IPS-15b (cell line): ENCODE data around the gene MOB3B.
"Not testable (repeated sequence)": the region's sequence is repeated elsewhere in the genome, so short reads cannot be mapped to it uniquely, and the experiment has no call there.

ENCODE experiments used
- H3K27me3 ChIP-seq: one replicate; pipeline ENCODE4 v1.6.1; 2013; ENCODE audit warnings: low read length; ENCODE audit not compliant: control insufficient read depth, insufficient read depth
- H3K36me3 ChIP-seq: one replicate; pipeline ENCODE4 v1.6.1; 2013; ENCODE audit warnings: low read length; ENCODE audit not compliant: control insufficient read depth, insufficient read depth
- H3K4me1 ChIP-seq: one replicate; pipeline ENCODE4 v1.6.1; 2013; ENCODE audit warnings: mild to moderate bottlenecking, low read length; ENCODE audit not compliant: control insufficient read depth, insufficient read depth
- H3K4me3 ChIP-seq: one replicate; pipeline ENCODE4 v1.5.1; 2013; ENCODE audit warnings: low read depth, low read length
- H3K9ac ChIP-seq: one replicate; pipeline ENCODE4 v1.6.1; 2013; ENCODE audit warnings: low read depth, mild to moderate bottlenecking, low read length
- H3K9me3 ChIP-seq: one replicate; pipeline ENCODE4 v1.6.1; 2013; ENCODE audit warnings: mild to moderate bottlenecking, low read length; ENCODE audit not compliant: control insufficient read depth, insufficient read depth

Gene MOB3B

DNA sequence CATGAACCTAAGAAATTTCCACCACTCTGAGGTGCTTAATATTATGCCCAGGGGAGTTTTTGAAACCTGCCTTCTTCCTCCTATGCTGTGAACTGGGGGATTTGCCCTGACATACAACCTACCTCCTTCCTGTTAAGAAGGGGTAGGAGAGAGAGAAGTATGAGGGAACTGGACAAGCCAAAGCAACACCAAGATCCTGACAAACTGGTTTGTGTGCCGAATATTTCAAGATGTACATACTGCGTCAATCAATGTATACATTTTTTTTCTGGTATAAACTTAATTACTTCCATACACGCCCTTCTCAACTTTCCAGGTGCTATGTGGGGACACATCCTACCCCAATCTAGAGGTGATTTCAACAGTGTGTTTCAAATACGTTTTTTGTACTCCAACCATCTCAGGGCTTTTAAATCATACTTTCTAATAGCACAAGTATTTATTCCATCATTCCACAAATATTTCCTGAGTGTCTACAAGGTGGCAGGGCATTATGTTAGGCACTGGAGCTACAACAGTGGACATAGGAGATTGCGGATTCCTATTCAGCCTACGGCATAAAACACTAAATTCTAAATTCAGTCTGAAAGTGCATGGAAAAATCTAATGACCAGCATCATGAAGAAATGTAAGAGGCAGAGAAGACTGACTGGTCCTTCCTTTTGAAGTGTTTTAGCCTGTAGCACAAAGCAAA lies 75.6 kb downstream of the MOB3B start:
- Histone ChIP-seq H3K27me3 (no peaks in the 10 kb centered on the region), H3K9ac (no peak overlapping the region), H3K36me3 (no peaks in the 10 kb centered on the region), H3K4me3 (no peak overlapping the region), H3K9me3 (no peaks in the 10 kb centered on the region), H3K4me1 (peaks cover 29% of the 10 kb centered on the region)

DNA sequence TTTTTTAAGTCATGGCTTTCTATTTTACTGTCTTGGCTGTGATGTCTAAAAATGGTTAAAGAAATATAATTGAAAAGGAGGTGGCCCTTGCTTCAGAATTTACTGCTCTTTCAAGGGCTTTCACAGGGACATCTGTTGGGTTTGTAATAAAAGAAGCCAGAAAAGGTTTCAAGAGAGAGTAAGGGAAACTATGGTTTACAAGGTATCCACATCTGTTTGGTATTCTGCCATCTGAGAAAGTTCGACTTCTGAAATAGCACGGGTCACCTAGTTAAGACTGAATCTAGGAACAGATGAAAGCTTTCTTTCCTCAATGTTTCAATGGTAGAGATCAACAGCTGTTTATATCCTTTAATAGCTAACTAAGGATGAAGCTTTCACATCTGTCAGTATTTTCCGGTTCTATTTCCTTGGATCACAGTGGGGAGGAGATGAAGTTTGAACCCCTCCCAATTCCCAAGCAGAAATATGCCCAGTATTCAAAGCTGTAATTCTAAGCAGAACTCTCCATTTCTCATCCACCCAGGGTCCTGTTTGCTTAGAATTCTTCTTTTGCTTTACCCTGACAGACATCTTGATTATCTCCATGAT lies 78.3 kb downstream of the MOB3B start:
- Histone ChIP-seq H3K9me3 (no peaks in the 10 kb centered on the region), H3K9ac (no peak overlapping the region), H3K36me3 (no peaks in the 10 kb centered on the region), H3K4me1 (peaks cover 16% of the 10 kb centered on the region), H3K4me3 (no peak overlapping the region), H3K27me3 (no peaks in the 10 kb centered on the region)

DNA sequence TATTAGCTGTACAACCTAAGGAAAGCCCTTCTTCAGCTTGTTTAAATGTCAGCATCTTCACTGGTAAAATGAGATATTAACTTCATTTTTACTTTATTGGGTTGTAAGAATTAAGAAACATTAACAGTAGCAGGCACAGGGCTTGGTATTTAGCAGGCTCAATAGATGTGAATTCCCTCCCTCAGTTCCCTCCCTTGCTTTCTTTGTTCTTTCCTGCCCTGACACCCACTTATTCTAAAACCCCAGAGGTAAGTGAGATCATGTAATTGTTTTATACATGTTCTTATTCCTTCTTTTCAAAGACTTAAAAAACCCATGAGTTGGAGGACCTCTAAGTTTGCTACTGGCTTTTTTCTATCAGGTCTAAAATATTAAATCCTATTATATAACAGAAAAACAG lies 78.9 kb downstream of the MOB3B start:
- H3K4me1 ChIP-seq = peaks cover 16% of the 10 kb centered on the region
- no peak overlapping the region for H3K4me3 ChIP-seq
- no peaks in the 10 kb centered on the region for H3K36me3 ChIP-seq
- no peak overlapping the region for H3K9ac ChIP-seq
- H3K9me3 ChIP-seq = no peaks in the 10 kb centered on the region
- no peaks in the 10 kb centered on the region for H3K27me3 ChIP-seq

DNA sequence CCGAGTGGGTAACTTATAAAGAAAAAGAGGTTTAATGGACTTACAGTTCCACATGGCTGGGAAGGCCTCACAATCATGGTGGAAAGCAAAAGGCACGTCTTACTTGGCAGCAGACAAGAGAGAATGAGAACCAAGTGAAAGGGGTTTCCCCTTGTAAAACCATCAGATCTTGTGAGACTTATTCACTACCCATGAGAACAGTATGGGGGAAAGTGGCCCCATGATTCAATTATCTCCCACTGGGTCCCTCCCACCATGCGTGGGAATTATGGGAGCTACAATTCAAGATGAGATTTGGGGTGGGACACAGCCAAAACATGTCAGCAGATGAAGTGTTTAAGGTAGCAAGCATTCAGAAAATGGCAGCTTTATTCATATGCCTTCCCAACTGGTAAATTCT lies 81.3 kb downstream of the MOB3B start:
- not testable (repeated sequence) for H3K9me3 ChIP-seq, H3K36me3 ChIP-seq

DNA sequence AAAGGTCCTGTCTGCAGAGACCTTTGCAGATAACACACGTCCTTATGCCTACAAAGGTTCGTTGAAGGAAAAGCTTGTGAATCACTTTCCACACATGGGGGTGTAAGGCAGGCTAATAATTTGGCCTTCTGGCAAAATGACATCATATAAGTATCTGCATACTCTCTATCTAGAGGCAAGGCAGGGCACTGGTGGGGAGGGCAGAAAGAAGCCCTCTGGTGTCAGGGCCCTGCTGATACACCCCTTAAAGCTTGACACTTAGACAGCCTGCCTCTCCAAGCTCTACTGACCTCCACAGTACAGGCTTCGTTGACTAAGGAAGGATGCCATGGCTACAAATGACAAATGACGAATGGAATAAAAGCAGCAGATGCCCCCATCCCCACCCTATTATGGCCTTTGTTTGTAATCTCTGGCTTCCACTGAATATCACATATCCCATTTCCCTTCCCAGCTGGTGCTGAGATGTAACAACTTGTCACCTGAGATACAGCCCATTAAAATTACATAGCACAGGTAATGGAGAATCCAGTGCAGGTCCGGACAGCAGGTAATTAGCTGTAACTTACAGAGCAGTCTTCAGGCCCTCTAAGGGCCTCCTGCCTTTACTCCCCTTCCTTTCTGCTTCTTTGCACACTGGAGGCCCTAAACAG lies 82.5 kb downstream of the MOB3B start:
- Histone ChIP-seq H3K9me3 (no peaks in the 10 kb centered on the region), H3K4me3 (no peak overlapping the region), H3K9ac (no peak overlapping the region), H3K27me3 (no peaks in the 10 kb centered on the region), H3K4me1 (peaks cover 12% of the 10 kb centered on the region), H3K36me3 (no peaks in the 10 kb centered on the region)

More for the DNA sequence above, 81.3 kb downstream of the MOB3B start:
- not testable (repeated sequence) for H3K9ac ChIP-seq, H3K27me3 ChIP-seq, H3K4me3 ChIP-seq
- H3K4me1 ChIP-seq = peaks cover 13% of the 10 kb centered on the region

DNA sequence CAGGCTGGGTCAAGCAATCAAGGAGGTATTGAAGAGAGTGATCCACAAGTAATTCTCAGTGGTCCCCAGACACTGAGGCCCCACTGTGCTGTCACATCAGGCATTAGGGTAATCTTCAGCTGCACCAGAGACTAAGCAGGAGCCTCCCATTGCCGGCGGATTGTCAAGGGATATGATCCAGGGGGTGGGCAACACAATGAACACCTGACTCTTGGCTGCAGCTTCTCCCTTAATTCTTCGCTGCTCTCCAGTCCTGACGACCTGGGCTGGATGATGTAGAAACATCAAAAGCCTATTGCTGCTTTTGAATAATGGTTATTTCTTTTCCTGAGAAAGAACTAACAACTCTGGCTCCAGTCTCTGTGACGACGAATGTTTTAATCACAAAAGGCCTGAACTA lies 83.9 kb downstream of the MOB3B start:
- H3K4me3 ChIP-seq = no peak overlapping the region
- no peaks in the 10 kb centered on the region for H3K9me3 ChIP-seq
- H3K27me3 ChIP-seq = no peaks in the 10 kb centered on the region
- peaks cover 3% of the 10 kb centered on the region for H3K4me1 ChIP-seq
- no peak overlapping the region for H3K9ac ChIP-seq
- no peaks in the 10 kb centered on the region for H3K36me3 ChIP-seq

DNA sequence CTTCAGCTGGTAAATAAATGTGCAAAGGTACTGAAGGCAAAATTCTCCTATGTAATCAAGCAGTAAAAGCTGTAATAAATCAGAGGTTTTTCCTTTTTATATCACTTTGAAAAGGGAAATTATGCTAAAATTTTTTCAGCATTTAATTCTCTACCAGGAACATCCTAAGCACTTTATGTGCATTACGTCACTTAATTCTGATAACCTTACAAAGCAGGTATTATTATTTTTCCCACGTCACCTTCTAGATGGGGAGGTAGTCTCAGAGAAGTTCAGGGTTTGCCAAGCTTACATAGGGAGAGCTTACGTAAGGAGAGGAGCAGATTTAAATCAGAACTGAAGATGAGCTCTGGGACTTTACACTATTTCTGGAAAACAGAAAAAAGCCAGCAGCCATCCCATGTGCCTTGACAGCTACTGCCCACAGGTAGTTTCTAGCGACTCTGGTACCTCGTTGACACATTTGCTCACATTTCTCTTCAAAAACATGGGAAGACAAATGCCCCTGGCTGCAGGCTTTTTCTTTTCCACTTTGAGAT lies 84.5 kb downstream of the MOB3B start:
- no peak overlapping the region for H3K9ac ChIP-seq
- no peaks in the 10 kb centered on the region for H3K9me3 ChIP-seq
- H3K27me3 ChIP-seq = no peaks in the 10 kb centered on the region
- H3K4me1 ChIP-seq = no peaks in the 10 kb centered on the region
- no peak overlapping the region for H3K4me3 ChIP-seq
- no peaks in the 10 kb centered on the region for H3K36me3 ChIP-seq

DNA sequence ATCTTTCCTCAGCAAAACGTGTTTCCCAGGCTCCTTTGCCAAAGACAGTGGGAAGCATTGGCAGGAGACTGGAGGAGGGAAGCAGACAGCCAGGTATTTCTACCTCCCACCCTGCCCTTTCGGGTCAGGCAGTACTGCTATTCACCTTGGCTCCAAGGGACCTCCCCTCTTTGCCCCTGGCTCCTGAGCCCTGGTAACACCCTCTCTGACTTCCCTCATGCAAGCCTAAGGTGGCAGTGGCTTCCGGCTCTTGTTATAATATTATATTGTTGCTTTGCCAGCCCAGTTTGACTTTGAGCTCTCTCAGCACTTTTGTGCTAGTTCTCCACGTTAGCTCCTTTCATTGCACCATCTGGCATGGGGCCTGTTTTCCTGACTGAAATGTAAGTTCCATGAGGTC lies 87.2 kb downstream of the MOB3B start:
- Histone ChIP-seq H3K4me1 (peaks cover 3% of the 10 kb centered on the region), H3K36me3 (no peaks in the 10 kb centered on the region), H3K4me3 (no peak overlapping the region), H3K9ac (no peak overlapping the region), H3K27me3 (no peaks in the 10 kb centered on the region), H3K9me3 (no peaks in the 10 kb centered on the region)

DNA sequence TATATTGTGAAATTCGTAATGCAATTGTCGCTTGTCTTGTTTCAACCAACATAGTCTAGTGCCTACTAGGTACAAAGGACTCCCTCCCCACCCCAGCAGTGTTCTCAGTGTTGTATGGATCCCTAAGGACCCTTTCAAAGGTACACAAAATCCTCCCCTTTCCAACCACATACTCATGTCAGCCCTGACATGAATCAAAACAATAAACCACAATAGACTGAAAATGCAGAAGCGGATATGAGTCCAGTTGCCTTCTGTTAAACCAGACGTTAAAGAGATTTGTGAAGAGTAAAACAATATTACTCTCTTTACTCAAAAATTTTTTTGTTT lies 87.9 kb downstream of the MOB3B start:
- no peaks in the 10 kb centered on the region for H3K9me3 ChIP-seq
- H3K9ac ChIP-seq = no peak overlapping the region
- no peaks in the 10 kb centered on the region for H3K36me3 ChIP-seq
- H3K27me3 ChIP-seq = no peaks in the 10 kb centered on the region
- H3K4me1 ChIP-seq = peaks cover 3% of the 10 kb centered on the region
- no peak overlapping the region for H3K4me3 ChIP-seq

DNA sequence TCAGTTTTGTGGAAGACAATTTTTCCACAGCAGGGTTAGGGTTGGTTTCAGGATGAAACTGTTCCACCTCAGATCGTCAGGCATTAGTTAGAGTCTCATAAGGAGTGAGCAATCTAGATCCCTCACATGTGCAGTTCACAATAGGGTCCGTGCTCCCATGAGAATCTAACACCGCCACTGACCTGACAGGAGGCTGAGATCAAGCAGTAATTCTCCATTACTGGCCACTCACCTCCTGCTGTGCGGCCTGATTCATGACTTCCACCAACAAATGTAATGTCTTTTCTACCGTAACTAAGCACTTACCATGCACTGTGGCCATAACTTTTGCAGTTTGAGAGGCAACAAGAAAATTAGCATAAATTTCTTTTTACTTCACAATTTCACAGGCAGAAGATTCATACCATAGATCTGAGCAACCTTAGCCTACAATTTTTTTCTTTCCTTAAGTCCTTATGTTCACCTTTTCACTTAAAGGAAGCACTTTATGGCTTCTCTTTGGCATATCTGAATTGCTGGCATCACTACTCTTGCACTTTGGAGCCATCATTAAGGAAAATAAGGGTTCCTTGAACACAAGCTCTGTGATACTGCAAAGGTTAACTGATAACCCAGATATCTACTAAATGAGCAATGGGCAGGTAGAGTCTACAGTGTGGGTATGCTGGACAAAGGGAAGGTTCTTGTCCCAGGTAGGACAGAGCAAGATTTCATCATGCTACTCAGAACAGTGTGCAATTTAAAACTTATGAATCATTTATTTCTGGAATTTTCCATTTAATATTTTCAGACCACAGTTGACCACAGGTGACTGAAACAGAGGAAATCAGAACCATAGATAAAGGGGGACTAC lies 88.5 kb downstream of the MOB3B start:
- H3K9me3 ChIP-seq = no peaks in the 10 kb centered on the region
- H3K36me3 ChIP-seq = no peaks in the 10 kb centered on the region
- peaks cover 3% of the 10 kb centered on the region for H3K4me1 ChIP-seq
- H3K9ac ChIP-seq = no peak overlapping the region
- no peaks in the 10 kb centered on the region for H3K27me3 ChIP-seq
- H3K4me3 ChIP-seq = no peak overlapping the region

DNA sequence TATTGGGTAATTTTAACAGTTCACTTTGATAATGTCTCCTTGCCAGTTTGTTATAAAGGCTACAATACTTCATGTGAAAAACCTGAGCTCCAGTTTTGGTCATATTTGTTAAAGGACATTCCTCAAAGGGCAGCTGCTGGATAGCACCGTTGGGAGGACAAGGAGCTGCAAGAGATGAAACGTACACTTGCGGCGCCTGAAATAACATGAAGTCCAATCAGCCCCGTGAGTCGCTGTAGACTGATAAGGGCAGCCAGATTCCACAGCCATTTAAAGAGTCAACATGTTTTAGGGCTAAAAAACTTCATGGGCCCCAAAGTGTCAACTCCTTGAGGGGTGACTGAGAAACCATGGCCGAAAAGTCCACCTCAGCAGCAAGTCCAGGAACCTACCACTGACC lies 91.1 kb downstream of the MOB3B start:
- H3K4me1 ChIP-seq = peaks cover 3% of the 10 kb centered on the region
- no peak overlapping the region for H3K9ac ChIP-seq
- H3K27me3 ChIP-seq = no peaks in the 10 kb centered on the region
- no peak overlapping the region for H3K4me3 ChIP-seq
- no peaks in the 10 kb centered on the region for H3K36me3 ChIP-seq
- no peaks in the 10 kb centered on the region for H3K9me3 ChIP-seq
